ENCODE results near the gene PDLIM1.
"Not testable (repeated sequence)": the region's sequence is repeated elsewhere in the genome, so short reads cannot be mapped to it uniquely, and the experiment has no call there.

The PDLIM1 gene

GRCh38 chr10:95202865-95203264 is 87.9 kb downstream of the PDLIM1 start:
- not testable (repeated sequence) for DNase-seq (ENCODE audit: low read depth)

GRCh38 chr10:95201736-95202135 is 89.1 kb downstream of the PDLIM1 start:
- no peak for DNase-seq (ENCODE audit: low read depth)

- no peak for DNase-seq (ENCODE audit: low read depth)
Measured at GRCh38 chr10:95196046-95196445, 94.8 kb downstream of the PDLIM1 start.

- DNase-seq (ENCODE audit: low read depth) = no peak
Measured at GRCh38 chr10:95193944-95194343, 96.9 kb downstream of the PDLIM1 start, which contains the start of gene ACSM6. Gene ACSM6 (plus strand): TSS chr10:95194238. CDS start chr10:95194486, 248 bp downstream.

GRCh38 chr10:95188593-95188992 is 102.2 kb downstream of the PDLIM1 start:
- DNase-seq (ENCODE audit: low read depth) = no peak

- DNase-seq (ENCODE audit: low read depth) = no peak
Measured at GRCh38 chr10:95187617-95188016, 103.2 kb downstream of the PDLIM1 start.
